IMR-90 (cell line): Measurements from ENCODE around the gene IFNA8. TPM values are rescaled to one million over a fixed set of nuclear protein-coding genes. Genes with fewer than 3 reads are reported as not detected.

ENCODE experiments used
- ATAC-seq: fragments of 200-7000 bp; cut with Tn5 transposase; 2 replicates; pipeline ENCODE4 v1.9.1; 2020; ENCODE audit warnings: low read depth, mild to moderate bottlenecking, moderate library complexity
- BruUV-seq: library from RNA; stranded (reverse); fragments of 400-500 nt; replicated peaks from 2 replicates; lab custom pipeline; 2021; lab: Mats Ljungman, UMichigan
- CTCF ChIA-PET: fragments of 300-600 bp; formaldehyde crosslinking; extraction: SDS; loops from one replicate; lab custom pipeline; 2021; ENCODE audit warnings: antibody characterized with exemption; lab: Yijun Ruan, JAX
- POLR2A ChIA-PET: fragments of 300-600 bp; sonication (Branson Sonifier 250); formaldehyde crosslinking; loops from one replicate; lab custom pipeline; 2022; ENCODE audit warnings: antibody characterized with exemption; ENCODE audit not compliant: unreplicated experiment; lab: Charles Lee
- DNase-seq: peaks from one replicate; pipeline ENCODE4 v3.0.0; 2013
- H2AFZ ChIP-seq: replicated peaks from 2 replicates; pipeline ENCODE3; 2013; ENCODE audit warnings: low read length, mild to moderate bottlenecking; ENCODE audit not compliant: poor library complexity
- H2AK5ac ChIP-seq: 2 replicates; pipeline ENCODE4 v1.6.1; 2013; ENCODE audit warnings: low read depth, low read length, inconsistent platforms
- H2AK9ac ChIP-seq: replicated peaks from 2 replicates; pipeline ENCODE3; 2013; ENCODE audit warnings: mild to moderate bottlenecking, low read depth, low read length, moderate library complexity; ENCODE audit not compliant: poor library complexity
- H2BK120ac ChIP-seq: 2 replicates; pipeline ENCODE4 v1.6.1; 2013; ENCODE audit warnings: low read depth, low read length, inconsistent platforms
- H2BK15ac ChIP-seq: 3 replicates; pipeline ENCODE4 v1.6.1; 2013; ENCODE audit warnings: low read depth, low read length, inconsistent platforms
- H2BK20ac ChIP-seq: 2 replicates; pipeline ENCODE4 v1.6.1; 2013; ENCODE audit warnings: low read depth, mild to moderate bottlenecking, inconsistent platforms, low read length, moderate library complexity
- H2BK5ac ChIP-seq: 2 replicates; pipeline ENCODE4 v1.6.1; 2013; ENCODE audit warnings: mild to moderate bottlenecking, low read depth, low read length, inconsistent platforms; ENCODE audit not compliant: poor library complexity, severe bottlenecking
- H3K14ac ChIP-seq: replicated peaks from 2 replicates; pipeline ENCODE4 v1.6.1; 2013; ENCODE audit warnings: low read depth, low read length, inconsistent platforms
- H3K18ac ChIP-seq: 2 replicates; pipeline ENCODE4 v1.6.1; 2013; ENCODE audit warnings: low read depth, low read length, control low read depth
- H3K23ac ChIP-seq: 2 replicates; pipeline ENCODE4 v1.6.1; 2013; ENCODE audit warnings: low read depth, low read length, inconsistent platforms
- H3K27ac ChIP-seq: 2 replicates; pipeline ENCODE4 v1.5.1; 2013; ENCODE audit warnings: mild to moderate bottlenecking, control low read depth, low read length; ENCODE audit not compliant: insufficient read depth
- H3K27me3 ChIP-seq: 2 replicates; pipeline ENCODE4 v1.6.1; 2013; ENCODE audit warnings: low read length; ENCODE audit not compliant: control insufficient read depth, insufficient read depth
- H3K36me3 ChIP-seq: 2 replicates; pipeline ENCODE4 v1.6.1; 2013; ENCODE audit warnings: low read length, mixed read lengths; ENCODE audit not compliant: control insufficient read depth, insufficient read depth
- H3K4ac ChIP-seq: 2 replicates; pipeline ENCODE4 v1.6.1; 2013; ENCODE audit warnings: low read depth, low read length, inconsistent platforms
- H3K4me1 ChIP-seq: 2 replicates; pipeline ENCODE4 v1.6.1; 2013; ENCODE audit warnings: low read length, mixed read lengths; ENCODE audit not compliant: control insufficient read depth, insufficient read depth
- H3K4me2 ChIP-seq: 2 replicates; pipeline ENCODE4 v1.6.1; 2013; ENCODE audit warnings: low read depth, mild to moderate bottlenecking, control low read depth, low read length, moderate library complexity
- H3K4me3 ChIP-seq: 2 replicates; pipeline ENCODE4 v1.5.1; 2013; ENCODE audit warnings: low read depth, mild to moderate bottlenecking, control low read depth, low read length, moderate library complexity; ENCODE audit not compliant: insufficient read depth
- H3K56ac ChIP-seq: 2 replicates; pipeline ENCODE4 v1.6.1; 2013; ENCODE audit warnings: low read length, inconsistent platforms; ENCODE audit not compliant: insufficient read depth; ENCODE audit errors: extremely low read depth
- H3K79me1 ChIP-seq, 2 experiments: 2 replicates each; pipeline ENCODE4 v1.6.1; 2013; ENCODE audit warnings: low read length in 2 of 2, inconsistent platforms in 1 of 2, low read depth in 1 of 2
- H3K9ac ChIP-seq: 2 replicates; pipeline ENCODE4 v1.6.1; 2013; ENCODE audit warnings: low read depth, low read length, control low read depth
- H3K9me1 ChIP-seq: 2 replicates; pipeline ENCODE4 v1.6.1; 2013; ENCODE audit warnings: low read length, inconsistent platforms; ENCODE audit not compliant: insufficient read depth
- H3K9me3 ChIP-seq: 2 replicates; pipeline ENCODE4 v1.6.1; 2013; ENCODE audit warnings: low read length; ENCODE audit not compliant: control insufficient read depth, insufficient read depth
- H4K20me1 ChIP-seq: 2 replicates; pipeline ENCODE4 v1.6.1; 2013; ENCODE audit warnings: low read length, inconsistent platforms; ENCODE audit not compliant: insufficient read depth
- H4K5ac ChIP-seq: 2 replicates; pipeline ENCODE4 v1.6.1; 2013; ENCODE audit warnings: mild to moderate bottlenecking, low read depth, low read length, control low read depth
- H4K8ac ChIP-seq, 2 experiments: 2 replicates each; pipeline ENCODE4 v1.6.1; 2013; ENCODE audit warnings: low read depth in 2 of 2, low read length in 2 of 2, control low read depth in 1 of 2, inconsistent platforms in 1 of 2
- H4K91ac ChIP-seq: 2 replicates; pipeline ENCODE4 v1.6.1; 2013; ENCODE audit warnings: low read depth, low read length, inconsistent platforms; ENCODE audit not compliant: insufficient read depth
- BHLHE40 ChIP-seq: fragments of 150-350 bp; IDR thresholded peaks from 2 replicates; pipeline ENCODE4 v1.6.1; 2016; ENCODE audit warnings: mild to moderate bottlenecking, low read depth, low read length
- CEBPB ChIP-seq: IDR thresholded peaks from 2 replicates; pipeline ENCODE4 v1.6.1; 2012; ENCODE audit warnings: low read depth, low read length, improper control_type of control experiment
- CTCF ChIP-seq: conservative IDR thresholded peaks from 2 replicates; pipeline ENCODE4 v1.5.1; 2012; ENCODE audit warnings: mild to moderate bottlenecking, low read depth, low read length, improper control_type of control experiment
- ELK1 ChIP-seq: fragments of 150-350 bp; IDR thresholded peaks from 2 replicates; pipeline ENCODE4 v1.6.1; 2016; ENCODE audit warnings: low read depth, mild to moderate bottlenecking, low read length, moderate library complexity, borderline replicate concordance
- FOS ChIP-seq: fragments of 150-350 bp; IDR thresholded peaks from 2 replicates; pipeline ENCODE4 v1.6.1; 2016; ENCODE audit warnings: low read depth, low read length
- MAFK ChIP-seq: IDR thresholded peaks from 2 replicates; pipeline ENCODE4 v1.6.1; 2012; ENCODE audit warnings: low read depth, low read length, improper control_type of control experiment
- MAZ ChIP-seq: IDR thresholded peaks from 2 replicates; pipeline ENCODE4 v1.6.1; 2012; ENCODE audit warnings: low read depth, mild to moderate bottlenecking, low read length, improper control_type of control experiment, moderate library complexity, borderline replicate concordance
- MXI1 ChIP-seq: IDR thresholded peaks from 2 replicates; pipeline ENCODE4 v1.6.1; 2012; ENCODE audit warnings: low read depth, mild to moderate bottlenecking, low read length, moderate library complexity, borderline replicate concordance
- POLR2A ChIP-seq: IDR thresholded peaks from 2 replicates; pipeline ENCODE4 v1.6.1; 2012; ENCODE audit warnings: mild to moderate bottlenecking, low read depth, low read length
- RAD21 ChIP-seq: IDR thresholded peaks from 2 replicates; pipeline ENCODE4 v1.6.1; 2012; ENCODE audit warnings: low read length, improper control_type of control experiment
- RCOR1 ChIP-seq: IDR thresholded peaks from 2 replicates; pipeline ENCODE4 v1.6.1; 2012; ENCODE audit warnings: mild to moderate bottlenecking, low read length, improper control_type of control experiment; ENCODE audit not compliant: insufficient replicate concordance
- RFX5 ChIP-seq: IDR thresholded peaks from 2 replicates; pipeline ENCODE4 v1.8.0; 2012; ENCODE audit warnings: low read depth, mild to moderate bottlenecking, low read length, moderate library complexity
- SMC3 ChIP-seq: fragments of 150-350 bp; IDR thresholded peaks from 2 replicates; pipeline ENCODE4 v1.6.1; 2016; ENCODE audit warnings: low read depth, mild to moderate bottlenecking, antibody characterized with exemption, low read length, moderate library complexity
- WGBS, 2 experiments: methylation state at CpG; one replicate each; pipeline versions ENCODE4 v1.1.5 to v1.1.7; 2013; ENCODE audit warnings: missing lambda C conversion rate in 2 of 2; ENCODE audit not compliant: insufficient read length in 1 of 2; ENCODE audit errors: extremely low coverage in 2 of 2; 5-methylcytosine and 5-hydroxymethylcytosine counted together
- dilution Hi-C: fragments of 300-500 bp; cut with HindIII; formaldehyde crosslinking; loops from one replicate; pipeline ENCODE4 v1.14.3; 2018; ENCODE audit warnings: low sequenced_read_pairs; ENCODE audit not compliant: unreplicated experiment
- in situ Hi-C: fragments of 300-500 bp; cut with MboI; formaldehyde crosslinking; loops from 3 replicates; pipeline ENCODE4 v1.14.3; 2019; ENCODE audit warnings: low sequenced_read_pairs, inconsistent platforms, mixed read lengths
- intact Hi-C: fragments of 100-400 bp; cut with micrococcal nuclease; formaldehyde crosslinking; loops from 2 replicates; pipeline ENCODE4 v1.10.0; 2022
- polyA plus RNA-seq, 3 experiments: library from polyadenylated mRNA; depleted of rRNA; stranded (reverse); fragments of >200 nt; gene quantifications; 2 replicates each; pipeline ENCODE4 v1.2.3, GENCODE V29; 2012; ENCODE audit warnings: low replicate concordance in 1 of 3
- total RNA-seq: library from RNA; depleted of rRNA; stranded (reverse); fragments of >200 nt; gene quantifications from 2 replicates; pipeline ENCODE4 v1.2.3, GENCODE V29; 2012

The IFNA8 gene
- total and polyA plus RNA-seq, 2 of the 4 experiments (the other 2 are of a cell fraction) = not detected

GRCh38 chr9:21367957-21368356 is 41.0 kb upstream of the IFNA8 start, which contains the start of gene IFNA13:
Gene IFNA13, minus strand, starts transcription at chr9:21368057. Its CDS starts 47 bp downstream, at chr9:21368010.
- intact Hi-C loops (no loop called here), dilution Hi-C loops (no loop called here), in situ Hi-C loops (no loop called here)
- no peak within 1 kb of the TSS for H4K5ac ChIP-seq
- H3K23ac ChIP-seq = no peak within 1 kb of the TSS
- H3K4me3 ChIP-seq = no peak within 1 kb of the TSS
- no peaks in the 10 kb centered on the region for H4K20me1 ChIP-seq
- no peak within 1 kb of the TSS for H2BK5ac ChIP-seq
- POLR2A ChIA-PET = no interaction called here
- no peaks in the 10 kb centered on the region for H3K79me1 ChIP-seq
- no peak within 1 kb of the TSS for H2AK5ac ChIP-seq
- H3K27me3 ChIP-seq = peaks cover 8% of the 10 kb centered on the region
- H3K9me1 ChIP-seq = no peaks in the 10 kb centered on the region
- H2BK120ac ChIP-seq = no peak within 1 kb of the TSS
- no peak within 1 kb of the TSS for H3K27ac ChIP-seq
- H3K4me2 ChIP-seq = no peak within 1 kb of the TSS
- DNase-seq (no peak), ATAC-seq (no peak)
- no peak within 1 kb of the TSS for H2AFZ ChIP-seq
- H3K9me3 ChIP-seq = no peaks in the 10 kb centered on the region
- no peaks in the 10 kb centered on the region for H3K36me3 ChIP-seq
- no peak within 1 kb of the TSS for H3K56ac ChIP-seq
- no peaks in the 10 kb centered on the region for H3K4me1 ChIP-seq
- H2BK15ac ChIP-seq = no peak within 1 kb of the TSS
- H4K91ac ChIP-seq = no peak within 1 kb of the TSS
- no peak within 1 kb of the TSS for H3K4ac ChIP-seq
- H2AK9ac ChIP-seq = no peak within 1 kb of the TSS
- no peak within 1 kb of the TSS for H3K9ac ChIP-seq
- CTCF ChIA-PET = no interaction called here
- BruUV-seq = no TSS peak
- WGBS, 2 experiments = no CpG with 5 or more reads among the region's 3 CpGs
- TF ChIP-seq CTCF (no peak), MAZ (no peak), CEBPB (no peak), ELK1 (no peak), POLR2A (no peak), MAFK (no peak), RAD21 (no peak), RFX5 (no peak), FOS (no peak), RCOR1 (no peak), MXI1 (no peak), BHLHE40 (no peak), SMC3 (no peak)
- no peak within 1 kb of the TSS for H3K14ac ChIP-seq
- H2BK20ac ChIP-seq = no peak within 1 kb of the TSS
- H3K18ac ChIP-seq = no peak within 1 kb of the TSS
- H4K8ac ChIP-seq = no peak within 1 kb of the TSS
